Parathyroid adenoma (tissue), 2 donors: ENCODE data around the gene SSC5D.

Experiments
- H2AFZ ChIP-seq: fragments of 300-600 bp; sonication (generic); one replicate; pipeline ENCODE4 v1.7.0; 2017; ENCODE audit warnings: antibody characterized with exemption, mild to moderate bottlenecking
- H3K27ac ChIP-seq: fragments of 300-600 bp; sonication (generic); one replicate; pipeline ENCODE4 v1.7.0; 2017
- H3K27me3 ChIP-seq: fragments of 300-600 bp; sonication (generic); one replicate; pipeline ENCODE4 v1.7.0; 2017; ENCODE audit warnings: low read length; ENCODE audit not compliant: control insufficient read depth, insufficient read depth
- H3K36me3 ChIP-seq: fragments of 300-600 bp; sonication (generic); one replicate; pipeline ENCODE4 v1.7.0; 2017; ENCODE audit warnings: low read length; ENCODE audit not compliant: control insufficient read depth, insufficient read depth
- H3K4me1 ChIP-seq: fragments of 300-600 bp; sonication (generic); one replicate; pipeline ENCODE4 v1.7.0; 2017; ENCODE audit warnings: control low read depth
- H3K4me2 ChIP-seq: fragments of 300-600 bp; sonication (generic); one replicate; pipeline ENCODE4 v1.7.0; 2017; ENCODE audit warnings: low read length
- H3K4me3 ChIP-seq: fragments of 300-600 bp; sonication (generic); one replicate; pipeline ENCODE4 v1.7.0; 2017; ENCODE audit warnings: low read depth, low read length
- H3K79me2 ChIP-seq: fragments of 300-600 bp; sonication (generic); one replicate; pipeline ENCODE4 v1.7.0; 2017; ENCODE audit warnings: control low read depth
- H3K9ac ChIP-seq: fragments of 300-600 bp; sonication (generic); one replicate; pipeline ENCODE4 v1.7.0; 2017; ENCODE audit warnings: mild to moderate bottlenecking
- H3K9me3 ChIP-seq: fragments of 300-600 bp; sonication (generic); one replicate; pipeline ENCODE4 v1.7.0; 2017; ENCODE audit warnings: low read length; ENCODE audit not compliant: control insufficient read depth
- TF ChIP-seq, protein P1 (sequence below): fragments of 300-600 bp; sonication (generic); IDR thresholded peaks from one replicate; pipeline ENCODE4 v1.7.0; 2017; ENCODE audit warnings: antibody characterized with exemption, mild to moderate bottlenecking
- donor health status: primary hyperparathyroidism.

Gene SSC5D

GRCh38 chr19:55526216-55527196, 38.3 kb downstream of the SSC5D start:
- Histone ChIP-seq H2AFZ (peak overlapping the region; percentile 72), H3K36me3 (no peaks in the 10 kb centered on the region), H3K4me3 (no peak overlapping the region), H3K79me2 (no peaks in the 10 kb centered on the region), H3K4me1 (peaks cover 7% of the 10 kb centered on the region), H3K9ac (no peak overlapping the region), H3K27ac (peak overlapping the region; percentile 20), H3K9me3 (no peaks in the 10 kb centered on the region), H3K27me3 (no peaks in the 10 kb centered on the region), H3K4me2 (peak overlapping the region; percentile 43)
- TF ChIP-seq, protein P1, sequence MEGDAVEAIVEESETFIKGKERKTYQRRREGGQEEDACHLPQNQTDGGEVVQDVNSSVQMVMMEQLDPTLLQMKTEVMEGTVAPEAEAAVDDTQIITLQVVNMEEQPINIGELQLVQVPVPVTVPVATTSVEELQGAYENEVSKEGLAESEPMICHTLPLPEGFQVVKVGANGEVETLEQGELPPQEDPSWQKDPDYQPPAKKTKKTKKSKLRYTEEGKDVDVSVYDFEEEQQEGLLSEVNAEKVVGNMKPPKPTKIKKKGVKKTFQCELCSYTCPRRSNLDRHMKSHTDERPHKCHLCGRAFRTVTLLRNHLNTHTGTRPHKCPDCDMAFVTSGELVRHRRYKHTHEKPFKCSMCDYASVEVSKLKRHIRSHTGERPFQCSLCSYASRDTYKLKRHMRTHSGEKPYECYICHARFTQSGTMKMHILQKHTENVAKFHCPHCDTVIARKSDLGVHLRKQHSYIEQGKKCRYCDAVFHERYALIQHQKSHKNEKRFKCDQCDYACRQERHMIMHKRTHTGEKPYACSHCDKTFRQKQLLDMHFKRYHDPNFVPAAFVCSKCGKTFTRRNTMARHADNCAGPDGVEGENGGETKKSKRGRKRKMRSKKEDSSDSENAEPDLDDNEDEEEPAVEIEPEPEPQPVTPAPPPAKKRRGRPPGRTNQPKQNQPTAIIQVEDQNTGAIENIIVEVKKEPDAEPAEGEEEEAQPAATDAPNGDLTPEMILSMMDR = no peak

GRCh38 chr19:55527197-55528029, 39.2 kb downstream of the SSC5D start:
- no peak overlapping the region for H3K27ac ChIP-seq
- no peaks in the 10 kb centered on the region for H3K9me3 ChIP-seq
- no peak overlapping the region for H3K9ac ChIP-seq
- H3K27me3 ChIP-seq = no peaks in the 10 kb centered on the region
- TF ChIP-seq, protein P1 = no peak
- peaks cover 7% of the 10 kb centered on the region for H3K4me1 ChIP-seq
- no peak overlapping the region for H3K4me3 ChIP-seq
- no peak overlapping the region for H3K4me2 ChIP-seq
- no peak overlapping the region for H2AFZ ChIP-seq
- no peaks in the 10 kb centered on the region for H3K79me2 ChIP-seq
- H3K36me3 ChIP-seq = no peaks in the 10 kb centered on the region

DNA sequence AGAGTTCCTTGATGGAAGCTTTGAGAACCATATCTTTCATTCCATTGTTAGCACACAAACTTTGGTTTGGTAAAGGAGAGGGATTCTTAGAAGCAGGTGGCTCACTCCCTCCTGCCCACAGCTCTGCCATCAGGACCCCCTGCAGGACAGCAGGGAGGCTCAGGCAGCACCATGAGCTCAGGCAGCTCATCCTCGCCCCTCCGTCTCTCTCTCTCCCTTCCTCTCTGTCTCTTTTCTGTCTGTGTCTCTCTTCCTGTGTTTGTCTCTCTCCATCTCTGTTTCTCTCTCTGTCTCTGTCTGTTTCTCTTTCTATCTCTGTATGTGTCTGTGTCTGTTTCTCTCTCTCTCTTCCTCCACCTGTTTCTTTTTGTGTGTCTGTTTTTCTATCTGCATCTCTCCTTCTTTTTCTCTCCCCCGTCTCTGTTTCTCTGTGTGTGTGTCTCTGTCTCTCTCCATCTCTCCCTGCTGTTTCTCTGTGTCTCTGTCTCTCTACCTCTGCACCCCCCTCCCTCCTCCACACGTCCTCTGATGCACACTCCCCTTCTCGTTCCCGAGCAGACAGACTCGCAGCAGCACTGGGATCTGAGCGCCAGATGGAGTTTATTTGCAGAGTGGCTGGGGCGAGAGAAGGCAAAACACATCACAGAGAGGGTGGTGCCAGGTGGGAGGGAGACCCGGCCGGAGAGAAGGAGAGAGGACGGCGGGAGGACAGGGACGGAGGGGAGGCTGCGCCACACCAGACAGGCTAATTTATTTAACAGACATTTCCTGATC, 40.0 kb downstream of the SSC5D start:
- no peaks in the 10 kb centered on the region for H3K36me3 ChIP-seq
- H3K4me3 ChIP-seq = no peak overlapping the region
- H3K4me2 ChIP-seq = no peak overlapping the region
- TF ChIP-seq, protein P1 = no peak
- H3K4me1 ChIP-seq = peaks cover 7% of the 10 kb centered on the region
- no peaks in the 10 kb centered on the region for H3K27me3 ChIP-seq
- no peak overlapping the region for H3K9ac ChIP-seq
- no peak overlapping the region for H2AFZ ChIP-seq
- no peak overlapping the region for H3K27ac ChIP-seq
- no peaks in the 10 kb centered on the region for H3K79me2 ChIP-seq
- no peaks in the 10 kb centered on the region for H3K9me3 ChIP-seq

- Histone ChIP-seq H3K79me2 (no peaks in the 10 kb centered on the region), H3K9me3 (no peaks in the 10 kb centered on the region), H3K9ac (no peak overlapping the region), H3K4me3 (no peak overlapping the region), H3K4me1 (peaks cover 7% of the 10 kb centered on the region), H2AFZ (no peak overlapping the region), H3K4me2 (no peak overlapping the region), H3K27me3 (no peaks in the 10 kb centered on the region), H3K27ac (no peak overlapping the region), H3K36me3 (no peaks in the 10 kb centered on the region)
- TF ChIP-seq, protein P1 = no peak
Observed at GRCh38 chr19:55529636-55530234, 41.5 kb downstream of the SSC5D start.
